Tibial artery (tissue), 4 donors: ENCODE results near the gene MAML2.
A peak's percentile ranks its signal among the peaks of the same experiment; 100 is the strongest.

Source experiments
- DNase-seq, 2 donors: peaks; one replicate each; pipeline ENCODE4 v3.0.0-alpha.2; 2019
- H3K27ac ChIP-seq, 2 donors: fragments of 200-600 bp; sonication (generic) in 1 of 2; 1 replicate in 1 of 2; 2 replicates in 1 of 2; pipeline ENCODE4 v1.5.1; 2018 to 2019; ENCODE audit warnings: mild to moderate bottlenecking in 1 of 2
- H3K27me3 ChIP-seq, 2 donors: fragments of 200-600 bp; sonication (generic) in 1 of 2; one replicate each; pipeline versions ENCODE4 v1.5.1 to v1.6.0; 2016 to 2019
- H3K36me3 ChIP-seq, 3 donors: fragments of 200-600 bp; sonication (generic) in 2 of 3; one replicate each; pipeline ENCODE4 v1.5.1; 2016 to 2019; ENCODE audit warnings: mild to moderate bottlenecking in 2 of 3
- H3K4me1 ChIP-seq, 4 donors: fragments of 200-600 bp; sonication (generic) in 2 of 4; 1 replicate in 3 of 4; 2 replicates in 1 of 4; pipeline ENCODE4 v1.5.1; 2016 to 2019
- H3K4me3 ChIP-seq, 2 donors: fragments of 200-600 bp; sonication (generic) in 1 of 2; 1 replicate in 1 of 2; 2 replicates in 1 of 2; pipeline ENCODE4 v1.5.1; 2018 to 2019; ENCODE audit warnings: mild to moderate bottlenecking in 2 of 2
- H3K9me3 ChIP-seq, 3 donors: fragments of 200-600 bp; sonication (generic) in 1 of 3; one replicate each; pipeline ENCODE4 v1.5.1; 2016 to 2019
- CTCF ChIP-seq, 2 experiments: fragments of 200-600 bp in 1 of 2; fragments of 450-650 bp in 1 of 2; IDR thresholded peaks; one replicate each; pipeline ENCODE4 v1.5.1; 2017 to 2019; ENCODE audit warnings: antibody characterized with exemption in 2 of 2, mild to moderate bottlenecking in 1 of 2, moderate library complexity in 1 of 2
- intact Hi-C: fragments of 100-400 bp; cut with DNase I; formaldehyde crosslinking; loops from one replicate; pipeline ENCODE4 v1.15.0; 2023; ENCODE audit warnings: low total_unique reads

Gene MAML2

GRCh38 chr11:96342961-96343711, at the start of gene MAML2:
Gene MAML2 (minus strand): TSS chr11:96343195. CDS start chr11:96341895, 1,300 bp downstream.
- H3K4me1 ChIP-seq: peaks cover 4 to 38% (median 34%) of the 10 kb centered on the region in 4 donors
- TF ChIP-seq CTCF (IDR thresholded peaks at IDR 0.05): peak; percentile 86 to 99
- intact Hi-C loops: loop anchor here (5.0 kb wide), 4 partner anchors 36 to 496 kb away; no protein-coding TSS in a partner anchor
- H3K9me3 ChIP-seq: no peaks in the 10 kb centered on the region
- peak; percentile 92 to 96 for DNase-seq
- H3K27ac ChIP-seq: peak within 1 kb of the TSS; percentile 89 to 93
- no peaks in the 10 kb centered on the region for H3K36me3 ChIP-seq
- no peaks in the 10 kb centered on the region for H3K27me3 ChIP-seq
- H3K4me3 ChIP-seq: peak within 1 kb of the TSS; percentile 70 to 73

- Histone ChIP-seq H3K4me3 (no peak overlapping the region), H3K27ac (no peak overlapping the region), H3K4me1 (peaks cover 0 to 30% (median 5%) of the 10 kb centered on the region in 4 donors), H3K36me3 (no peaks in the 10 kb centered on the region), H3K9me3 (no peaks in the 10 kb centered on the region), H3K27me3 (no peaks in the 10 kb centered on the region)
- intact Hi-C loops: loop anchor here (10.0 kb wide), 1 partner anchor 547 kb away; no protein-coding TSS in a partner anchor
- TF ChIP-seq CTCF (IDR thresholded peaks at IDR 0.05): no peak
- DNase-seq: no peak
Observed at GRCh38 chr11:96391698-96392307, 48.8 kb upstream of the MAML2 start.

- Histone ChIP-seq H3K4me3 (peak overlapping the region; percentile 77 to 92), H3K36me3 (no peaks in the 10 kb centered on the region), H3K9me3 (no peaks in the 10 kb centered on the region), H3K27ac (peak overlapping the region; percentile 80 to 90), H3K4me1 (peaks cover 0 to 30% (median 5%) of the 10 kb centered on the region in 4 donors), H3K27me3 (no peaks in the 10 kb centered on the region)
- no peak for TF ChIP-seq CTCF (IDR thresholded peaks at IDR 0.05)
- intact Hi-C loops: loop anchor here (10.0 kb wide), 1 partner anchor 546 kb away; no protein-coding TSS in a partner anchor
- DNase-seq: no peak
Observed at GRCh38 chr11:96390488-96390792, 47.4 kb upstream of the MAML2 start.

- TF ChIP-seq CTCF (IDR thresholded peaks at IDR 0.05): no peak
- no peaks in the 10 kb centered on the region for H3K36me3 ChIP-seq
- no peaks in the 10 kb centered on the region for H3K27me3 ChIP-seq
- H3K4me1 ChIP-seq: peaks cover 0 to 30% (median 5%) of the 10 kb centered on the region in 4 donors
- H3K27ac ChIP-seq: peak within 1 kb of the TSS; percentile 80 to 90
- DNase-seq: peak; percentile 96 to 98
- intact Hi-C loops: loop anchor here (10.0 kb wide), 1 partner anchor 545 kb away; no protein-coding TSS in a partner anchor
- H3K4me3 ChIP-seq: peak within 1 kb of the TSS; percentile 77 to 92
- H3K9me3 ChIP-seq: no peaks in the 10 kb centered on the region
Observed at GRCh38 chr11:96389720-96390487, 46.9 kb upstream of the MAML2 start, which contains the start of the genes CCDC82 and JRKL. Gene CCDC82 (minus strand): TSS chr11:96389912. CDS start chr11:96384747, 5,165 bp downstream. Gene JRKL (plus strand): TSS chr11:96390013. CDS start chr11:96390650, 637 bp downstream.
